HPDE6-E6E7 (cell line): ENCODE results near the gene TEX35.

ENCODE experiments used
- DNase-seq: peaks from one replicate; pipeline ENCODE4 v3.0.0; 2011; ENCODE audit warnings: missing footprints; ENCODE audit errors: extremely low spot score

TEX35 gene

DNA sequence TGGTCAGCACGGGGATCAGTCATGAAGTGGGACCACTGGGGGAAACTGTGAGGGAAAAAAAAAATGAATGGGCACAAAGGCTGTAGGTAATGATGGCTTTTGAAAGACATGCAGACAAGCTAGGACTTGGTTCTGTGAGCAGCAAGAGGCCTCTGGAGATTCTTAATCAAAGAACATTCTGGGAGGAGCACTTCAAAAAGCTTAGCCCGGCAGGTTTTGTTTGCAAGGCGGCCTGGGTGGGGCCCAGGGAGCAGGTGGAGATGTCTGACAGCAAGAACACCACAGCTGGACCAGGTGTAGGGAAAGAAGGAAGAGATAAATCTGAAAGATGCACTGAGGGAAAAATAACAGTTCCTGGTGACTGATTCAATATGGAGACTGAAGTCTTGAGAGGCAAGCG, 6.0 kb downstream of the TEX35 start:
- DNase-seq: no peak

DNA sequence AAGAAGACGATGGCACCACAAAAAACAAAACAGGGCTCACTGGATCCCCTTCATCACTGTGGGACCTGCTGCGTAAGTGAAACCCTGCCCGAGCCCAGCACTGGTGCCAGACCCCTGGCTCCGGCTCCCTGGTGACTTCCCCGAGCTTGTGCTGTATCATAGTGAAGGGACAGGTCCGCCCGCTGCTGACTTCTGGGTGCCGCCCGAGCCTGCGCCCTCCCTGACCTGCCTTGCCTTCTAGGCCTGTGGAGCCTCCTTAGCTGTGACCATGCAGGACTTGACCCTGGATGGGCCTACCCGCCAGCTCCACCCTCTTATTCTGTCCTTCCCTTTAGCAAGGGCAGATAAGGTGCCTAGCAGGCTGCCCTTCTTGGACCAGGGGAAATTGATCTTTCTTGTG, 7.9 kb downstream of the TEX35 start:
- DNase-seq: no peak

DNA sequence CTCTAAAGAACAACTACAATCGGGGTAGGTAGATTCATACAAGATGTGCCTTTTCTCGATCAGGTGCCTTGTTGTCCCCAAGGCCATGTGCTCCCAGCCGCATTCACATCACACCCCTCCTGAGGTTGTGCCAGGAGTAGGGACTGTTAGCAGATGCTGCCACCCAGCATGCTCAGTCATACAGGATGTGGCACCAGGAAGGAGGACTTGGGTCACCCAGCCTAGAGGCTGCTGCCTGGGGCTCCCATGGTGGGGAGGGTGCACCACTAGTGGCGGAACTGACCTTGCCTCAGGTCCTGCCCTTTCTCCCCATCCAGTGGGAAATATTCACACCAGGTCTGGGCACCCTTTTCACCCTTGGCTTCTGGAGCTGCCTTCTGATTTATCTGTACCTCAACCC, 8.3 kb downstream of the TEX35 start:
- no peak for DNase-seq

DNA sequence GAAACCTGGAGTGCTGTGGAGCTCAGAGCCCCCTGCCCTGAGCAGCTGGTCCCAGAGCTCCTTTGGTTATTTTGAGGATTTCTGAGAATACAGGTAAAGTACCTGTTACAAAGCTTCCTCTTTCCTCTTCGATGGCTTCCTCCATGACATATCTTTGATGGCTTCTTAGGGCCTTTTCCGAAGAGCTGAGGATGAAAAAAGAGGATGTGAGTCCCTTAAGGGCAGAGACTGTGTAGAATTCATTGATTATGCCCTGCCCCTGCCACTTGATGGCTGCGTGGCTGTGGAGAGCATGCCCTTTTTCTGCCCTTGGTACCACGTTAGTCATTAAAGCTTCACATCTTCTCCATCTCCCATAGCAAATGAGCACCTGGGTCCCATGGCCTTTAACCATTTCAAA, 14.2 kb downstream of the TEX35 start:
- DNase-seq: no peak

DNA sequence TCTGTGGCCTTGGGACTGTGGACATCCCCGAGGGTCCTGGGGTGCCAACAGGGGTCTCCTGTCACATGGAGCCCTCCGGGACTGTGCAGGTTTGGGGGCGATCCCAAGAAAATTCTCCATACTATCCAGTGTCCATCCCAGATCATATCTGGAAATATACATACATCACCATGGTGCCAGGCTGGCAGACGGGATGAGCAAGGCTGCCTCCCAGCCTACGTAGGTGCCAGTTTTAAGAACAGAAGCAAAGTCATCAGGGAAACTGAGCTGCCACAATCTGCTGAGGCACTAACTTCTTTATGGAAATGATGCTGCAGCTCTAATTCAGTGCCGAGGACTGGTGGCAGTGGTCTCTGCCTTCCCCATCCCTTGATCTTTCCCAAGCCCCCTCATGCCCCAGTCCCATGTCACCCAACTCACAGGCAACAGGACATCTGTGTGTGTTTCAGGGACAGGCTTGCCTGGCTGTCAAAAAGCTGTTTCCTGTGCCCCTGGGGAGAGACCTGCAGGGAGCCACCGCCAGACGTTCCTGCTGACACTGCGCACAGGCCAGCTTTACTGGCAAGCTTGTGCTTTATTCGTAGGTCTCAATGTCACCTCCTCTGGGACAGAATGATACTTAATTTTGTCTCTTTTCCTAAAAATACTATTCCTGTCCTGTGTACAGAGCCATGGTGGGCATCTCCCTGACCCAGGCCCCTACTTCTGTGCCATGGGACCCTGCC, 15.5 kb downstream of the TEX35 start:
- no peak for DNase-seq

DNA sequence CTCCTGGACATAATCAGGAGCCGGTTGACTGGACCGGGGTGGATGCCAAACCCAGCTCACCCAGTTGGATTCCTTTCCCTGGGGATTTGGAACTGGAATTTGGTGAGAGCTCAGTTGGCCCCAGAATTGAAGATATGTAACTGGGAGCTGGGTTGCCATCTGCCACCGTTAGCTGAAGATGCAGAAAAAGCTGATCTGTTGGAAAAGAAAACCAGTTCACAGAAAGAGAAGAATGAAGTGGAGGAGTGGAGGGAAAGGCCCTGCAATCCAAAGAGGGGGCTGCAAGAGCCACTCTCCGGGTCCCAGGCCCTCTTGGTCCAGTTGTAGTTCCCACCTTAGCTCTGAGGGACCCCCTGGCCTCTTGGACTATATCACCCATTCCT, 16.0 kb downstream of the TEX35 start:
- no peak for DNase-seq

DNA sequence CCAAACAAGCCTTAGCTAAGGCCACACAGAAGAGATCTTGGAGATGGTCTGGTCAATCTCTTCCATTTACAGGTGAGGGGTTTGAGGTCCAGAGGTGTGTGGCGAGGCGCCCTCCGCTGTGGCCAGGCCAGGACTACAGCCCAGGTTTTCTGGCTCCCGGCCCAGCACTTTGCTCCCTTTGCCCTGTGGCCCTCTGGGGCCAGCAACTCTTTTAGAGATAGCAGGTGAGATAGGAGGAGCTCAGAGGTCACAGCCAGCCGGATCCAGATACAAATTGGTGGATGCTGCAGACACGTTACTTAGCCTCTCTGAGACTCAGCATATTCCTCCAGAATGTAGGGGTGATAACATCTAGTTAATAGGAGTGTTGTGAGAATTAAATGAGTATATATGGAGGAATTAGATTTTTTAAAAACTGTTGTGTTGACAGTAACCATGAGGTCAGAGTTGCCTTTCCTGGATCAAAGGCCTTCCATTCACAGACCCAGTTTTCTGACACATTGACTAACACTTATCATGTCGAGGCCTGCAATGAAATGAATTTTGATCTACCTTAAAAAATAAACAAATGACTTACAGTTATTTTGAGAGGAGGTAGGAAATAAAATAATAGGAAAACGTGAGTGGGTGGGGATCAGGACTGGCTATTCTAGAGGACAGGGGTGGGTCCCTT, 16.6 kb downstream of the TEX35 start:
- peak; percentile 79 for DNase-seq

DNA sequence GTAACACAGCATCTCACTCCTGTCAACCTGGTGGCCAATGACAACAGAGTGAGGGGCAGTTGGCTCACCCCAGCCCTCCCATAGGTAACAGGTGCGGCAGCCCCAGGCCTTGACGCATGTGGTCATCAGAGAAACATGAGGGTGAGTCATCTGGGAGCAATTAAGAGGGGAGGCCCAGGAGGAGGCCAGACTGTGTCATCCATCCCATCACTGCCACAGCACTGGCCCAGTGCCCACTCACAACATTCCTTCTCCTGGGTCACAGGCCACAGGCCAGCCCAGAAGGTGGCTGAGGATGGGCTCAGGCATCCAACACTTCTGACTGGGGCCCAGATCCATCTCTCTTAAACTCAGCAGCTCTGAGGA, 17.1 kb downstream of the TEX35 start:
- peak; percentile 98 for DNase-seq

DNA sequence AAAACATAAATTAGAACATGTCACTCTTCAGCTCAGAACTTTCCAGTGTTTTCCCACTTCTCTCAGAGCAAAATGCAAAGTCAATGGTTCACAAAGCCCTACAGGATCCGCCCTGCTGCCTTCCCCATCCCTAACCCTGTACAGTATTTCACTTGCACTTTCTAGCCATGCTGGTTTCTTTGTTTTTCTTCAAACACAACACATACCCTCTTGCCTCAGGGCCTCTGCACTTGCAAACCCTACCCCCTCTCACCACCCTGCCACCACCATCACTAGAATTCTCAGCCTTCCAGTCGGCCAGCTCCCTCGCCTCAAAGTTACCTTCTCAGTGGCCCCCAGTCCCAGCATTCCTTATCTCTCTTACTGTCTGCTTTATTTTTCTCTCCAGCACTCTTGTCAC, 17.6 kb downstream of the TEX35 start:
- DNase-seq: no peak

DNA sequence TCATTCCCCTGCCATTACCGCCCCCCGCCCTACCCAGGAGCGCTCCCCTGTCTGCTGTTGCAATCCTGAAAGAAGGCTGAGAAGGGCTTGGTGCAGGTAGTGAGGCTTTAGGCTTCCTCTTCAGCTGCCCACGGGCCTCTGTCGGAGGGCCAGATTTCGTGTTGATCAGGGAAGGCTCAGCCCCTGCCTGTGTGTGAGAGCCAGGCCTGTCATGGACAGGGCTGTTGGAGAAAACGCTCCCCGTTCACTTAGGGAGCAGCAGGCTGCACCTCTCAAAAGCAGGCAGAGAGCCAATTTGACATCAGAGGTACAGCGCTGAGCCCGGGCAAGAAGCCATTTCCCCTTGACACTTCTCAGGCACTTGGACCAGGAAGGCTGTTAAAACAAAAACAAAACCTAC, 19.0 kb downstream of the TEX35 start:
- DNase-seq: no peak

DNA sequence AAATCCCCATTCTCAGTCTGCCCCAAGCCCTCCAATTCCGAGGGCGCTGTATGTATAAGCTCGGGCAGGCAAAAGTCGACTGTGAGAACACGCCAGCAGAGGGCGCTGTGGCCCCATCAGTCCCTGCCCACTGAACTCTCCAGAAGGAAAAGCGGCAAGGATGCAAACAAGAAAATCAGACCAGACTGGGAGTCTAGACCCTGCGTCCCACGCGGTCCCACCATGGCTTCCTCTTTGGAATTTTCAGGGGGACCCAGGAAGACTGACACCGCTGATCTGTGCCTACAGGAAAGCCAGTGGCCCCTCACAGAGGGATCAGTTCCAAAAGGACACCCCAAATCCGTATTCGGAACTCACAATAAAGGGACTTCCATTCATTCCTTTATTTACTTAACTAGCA, 19.5 kb downstream of the TEX35 start:
- DNase-seq: peak; percentile 71

DNA sequence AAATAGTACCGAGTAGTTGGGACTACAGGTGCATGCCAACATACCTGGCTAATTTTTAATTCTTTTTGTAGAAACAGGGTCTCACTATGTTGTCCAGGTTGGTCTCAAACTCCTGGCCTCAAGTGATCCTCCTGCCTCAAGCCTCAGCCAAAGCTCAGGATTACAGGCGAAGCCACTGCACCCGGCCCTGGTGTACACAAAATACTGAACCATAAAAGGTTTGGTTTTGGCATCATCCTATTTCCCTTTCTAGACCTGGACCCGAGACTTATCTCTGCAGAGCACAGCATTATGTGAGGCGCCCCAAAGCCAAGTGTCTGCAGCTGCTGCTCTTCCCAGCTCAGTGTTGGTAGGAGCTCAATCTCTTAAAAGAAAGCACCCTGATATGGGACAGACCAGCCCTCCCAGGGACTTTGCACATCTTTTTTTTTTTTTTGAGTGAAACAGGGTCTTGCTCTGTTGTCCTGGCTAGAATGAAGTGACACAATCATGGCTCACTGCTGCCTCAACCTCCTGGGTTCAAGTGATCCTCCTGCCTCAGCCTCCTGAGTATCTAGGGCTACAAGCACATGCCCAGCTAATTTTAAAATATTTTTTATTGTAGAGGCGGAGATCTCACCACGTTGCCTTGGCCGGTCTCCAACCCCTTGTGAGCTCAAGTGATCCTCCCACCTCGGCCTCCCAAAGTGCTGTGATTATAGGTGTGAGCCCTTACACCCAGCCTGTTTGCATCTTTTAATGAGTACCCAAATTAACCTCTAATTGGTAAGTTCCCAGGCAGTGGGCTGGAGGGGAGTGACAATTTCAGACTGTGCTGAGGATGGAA, 20.4 kb downstream of the TEX35 start:
- DNase-seq: no peak

DNA sequence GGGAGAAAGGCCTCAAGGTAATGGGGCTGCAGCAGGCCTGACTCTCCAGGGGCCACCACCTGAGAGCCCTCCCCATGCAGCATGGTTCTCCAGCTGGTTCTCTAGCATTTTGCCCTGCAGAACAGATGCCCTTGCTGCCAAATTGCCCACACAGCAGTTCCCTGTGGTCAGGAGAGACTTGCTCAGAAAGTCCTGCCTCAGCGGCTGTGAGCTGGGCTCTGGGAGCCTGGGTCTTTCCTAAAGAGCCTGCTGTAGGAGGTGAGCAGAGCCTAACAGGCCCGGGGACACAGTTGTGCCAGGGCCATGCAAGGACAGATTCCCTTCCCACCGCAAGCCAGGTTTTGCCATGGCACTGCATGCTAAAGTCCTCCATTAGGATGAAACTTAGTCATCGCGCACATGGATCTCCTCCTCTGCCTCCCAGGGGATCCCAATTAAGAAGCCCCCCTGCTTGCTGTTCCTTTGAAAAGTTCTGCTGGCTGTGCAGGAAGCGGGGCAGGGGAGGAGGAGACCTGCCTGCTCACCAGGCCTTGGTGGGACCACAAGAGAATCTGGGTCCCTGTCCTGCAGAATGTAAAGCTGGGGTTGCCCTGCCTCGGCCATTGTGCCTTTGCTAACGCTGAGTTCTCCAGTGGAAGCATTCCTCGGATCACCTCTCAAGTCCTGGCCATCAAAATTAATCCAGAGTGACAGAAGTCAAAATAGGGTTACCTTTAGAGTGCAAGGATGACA, 21.4 kb downstream of the TEX35 start:
- no peak for DNase-seq

DNA sequence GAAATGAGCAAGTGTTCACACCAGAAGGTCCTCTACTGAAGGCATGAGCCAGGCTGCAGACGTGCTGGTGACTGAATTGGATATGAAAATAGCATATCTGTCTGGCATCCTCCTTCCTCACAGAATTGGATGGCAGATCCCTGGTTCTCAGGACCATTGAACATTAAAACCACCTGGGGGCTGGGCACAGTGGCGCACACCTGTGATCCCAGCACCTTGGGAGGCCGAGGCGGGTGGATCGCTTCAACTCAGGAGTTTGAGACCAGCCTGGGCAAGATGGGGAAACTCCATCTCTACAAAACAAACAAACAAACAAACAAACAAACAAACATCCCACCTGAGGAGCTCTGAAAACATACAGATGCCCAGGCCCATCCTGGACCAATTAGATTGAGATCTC, 23.4 kb downstream of the TEX35 start:
- no peak for DNase-seq

DNA sequence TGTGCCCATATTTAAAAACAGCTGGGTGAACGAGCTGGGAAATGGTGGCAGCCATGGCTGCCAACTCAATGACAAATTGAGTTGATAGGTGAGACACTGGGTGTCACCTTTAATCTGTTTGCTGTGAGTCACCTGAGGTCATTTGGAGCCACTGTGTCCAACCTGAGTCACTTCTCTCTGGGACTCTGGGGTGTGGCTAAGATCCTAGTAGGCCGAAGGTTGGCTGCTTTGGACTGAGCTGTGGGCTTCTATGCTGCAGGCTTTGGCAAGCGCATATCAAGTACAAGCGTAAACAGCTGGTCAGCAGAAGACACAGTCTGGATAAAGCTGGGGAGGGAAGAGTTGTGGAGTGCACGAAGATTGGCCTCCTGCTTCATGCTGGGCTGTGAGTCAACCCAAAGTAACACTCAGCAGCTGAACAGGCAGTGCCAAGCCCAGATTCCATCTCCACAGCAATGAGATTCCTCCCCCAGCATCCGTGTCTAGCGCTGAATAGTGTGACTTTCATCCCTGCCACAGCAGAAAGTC, 24.0 kb downstream of the TEX35 start:
- peak; percentile 88 for DNase-seq

DNA sequence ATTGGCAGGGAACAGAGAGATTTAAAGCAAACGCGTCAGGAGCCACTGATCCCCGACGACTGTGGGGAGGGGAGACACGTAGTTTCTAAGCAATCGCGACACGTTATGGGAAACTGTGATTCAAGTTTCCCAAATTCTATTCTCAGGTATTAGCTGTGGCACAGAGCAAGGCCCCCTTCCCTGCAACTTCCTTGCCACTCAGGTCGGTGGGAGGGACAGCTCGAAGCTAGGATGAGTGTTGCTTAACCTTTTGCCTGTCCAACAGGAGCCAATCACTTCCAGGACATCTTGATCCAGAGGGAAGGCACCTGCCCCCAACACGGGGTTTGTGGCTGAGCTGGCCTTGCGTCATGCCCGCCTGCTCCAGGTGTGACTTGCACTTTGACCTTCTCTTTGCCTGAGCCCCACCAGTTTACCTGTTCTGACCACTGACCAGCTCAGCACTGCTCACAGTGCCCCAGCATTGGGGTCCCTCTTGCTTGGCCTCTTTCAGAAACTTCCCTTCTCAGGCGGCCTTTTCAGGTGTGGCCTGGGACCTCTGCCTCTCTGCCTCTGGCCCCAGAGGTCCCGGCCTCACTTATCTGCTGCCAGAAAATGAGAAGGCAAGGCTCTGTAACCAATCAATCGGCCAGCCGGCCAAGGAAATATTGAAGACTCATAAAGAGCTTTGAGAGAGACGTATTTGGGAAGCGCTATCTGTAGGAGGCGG, 24.6 kb downstream of the TEX35 start:
- DNase-seq: no peak

DNA sequence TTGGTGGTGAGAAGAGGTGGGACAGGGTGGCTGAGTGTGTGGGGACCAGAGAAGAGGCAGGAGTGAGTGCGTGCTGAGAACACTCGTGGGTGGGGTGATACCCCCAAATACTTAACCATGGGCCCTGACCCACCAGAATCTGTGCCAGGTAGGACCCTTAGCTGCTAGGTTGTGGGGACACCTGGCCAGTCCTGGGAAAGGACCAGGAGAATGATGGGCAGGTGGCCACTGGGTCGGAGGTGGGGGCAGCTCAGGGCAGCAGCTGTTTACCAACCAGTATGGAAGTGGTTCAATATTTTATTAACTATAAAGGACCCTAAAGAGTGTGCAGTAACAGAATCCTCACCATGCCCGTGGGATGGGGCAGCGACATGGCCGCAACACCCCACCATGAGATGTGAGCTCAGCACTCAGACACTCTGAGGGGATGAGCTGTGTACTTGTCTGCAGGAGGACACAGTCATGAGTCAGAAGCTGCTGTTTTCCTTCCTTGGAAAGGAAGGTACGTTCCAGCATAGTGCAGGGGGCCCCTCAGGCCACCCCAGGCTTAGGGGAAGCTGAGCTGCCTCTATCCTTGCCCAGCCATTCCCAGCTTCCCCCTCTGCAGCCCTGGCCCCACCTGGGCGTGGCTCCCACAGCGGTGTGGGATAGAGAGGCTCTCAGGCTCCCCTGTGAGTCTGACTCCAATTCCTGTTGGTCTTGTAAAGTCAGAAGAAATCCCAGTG, 25.4 kb downstream of the TEX35 start:
- DNase-seq: no peak

DNA sequence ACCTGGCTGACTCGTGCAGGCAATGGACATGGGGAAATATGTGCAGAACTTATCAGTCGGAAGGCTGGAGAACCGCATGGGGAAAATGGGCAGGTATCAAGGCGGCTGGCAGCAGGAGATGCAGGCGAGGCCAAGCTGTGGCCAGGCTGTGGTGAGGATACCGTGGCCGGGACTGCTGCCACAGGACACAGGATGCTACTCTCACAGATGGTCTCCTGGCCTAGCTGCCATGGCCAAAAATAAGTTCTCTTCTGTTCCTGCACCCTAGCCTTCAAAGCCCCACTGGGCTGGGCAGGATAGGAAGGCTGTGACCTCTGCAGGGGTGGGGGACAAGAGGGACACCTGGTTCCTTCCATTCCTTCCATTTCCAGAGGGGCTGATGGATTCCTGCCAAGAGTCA, 26.4 kb downstream of the TEX35 start:
- DNase-seq: no peak

DNA sequence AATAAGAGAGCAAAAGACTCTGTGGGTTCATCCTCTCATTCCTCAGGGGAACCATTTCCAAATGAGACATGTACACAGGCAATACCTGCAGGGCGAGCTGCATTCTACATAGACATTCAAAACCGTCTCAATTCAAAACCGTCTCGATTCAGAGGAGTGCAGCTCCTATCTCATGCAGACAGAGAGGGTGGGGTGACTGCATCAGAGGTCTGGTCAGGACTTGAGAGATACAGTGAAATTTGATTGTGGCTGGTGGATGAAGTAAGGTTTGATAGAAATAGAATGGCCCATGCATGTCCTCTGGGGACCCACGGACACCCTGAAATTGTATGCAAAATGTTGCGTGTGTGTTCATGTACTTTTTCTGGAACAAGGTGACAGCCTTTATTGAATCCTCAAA, 27.3 kb downstream of the TEX35 start:
- DNase-seq: no peak

DNA sequence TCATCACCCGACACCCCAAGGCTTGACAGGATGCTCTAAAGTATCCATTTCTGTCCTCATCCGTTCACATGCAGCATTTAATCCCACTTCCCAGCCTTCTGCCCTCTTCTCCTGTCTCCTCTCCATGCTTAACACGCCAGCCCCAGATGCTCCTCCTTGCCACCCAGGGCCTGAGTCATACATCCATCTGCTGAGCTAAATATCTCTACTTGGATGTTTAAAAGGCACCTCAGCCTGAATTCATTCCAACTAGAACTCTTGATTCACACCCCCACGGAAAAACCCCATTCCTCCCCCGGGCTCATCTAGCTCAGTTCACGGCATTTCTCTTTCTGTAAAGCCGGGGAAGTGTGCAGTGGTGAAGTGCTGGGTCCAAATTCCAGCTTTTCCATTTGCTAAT, 27.7 kb downstream of the TEX35 start:
- DNase-seq: no peak

DNA sequence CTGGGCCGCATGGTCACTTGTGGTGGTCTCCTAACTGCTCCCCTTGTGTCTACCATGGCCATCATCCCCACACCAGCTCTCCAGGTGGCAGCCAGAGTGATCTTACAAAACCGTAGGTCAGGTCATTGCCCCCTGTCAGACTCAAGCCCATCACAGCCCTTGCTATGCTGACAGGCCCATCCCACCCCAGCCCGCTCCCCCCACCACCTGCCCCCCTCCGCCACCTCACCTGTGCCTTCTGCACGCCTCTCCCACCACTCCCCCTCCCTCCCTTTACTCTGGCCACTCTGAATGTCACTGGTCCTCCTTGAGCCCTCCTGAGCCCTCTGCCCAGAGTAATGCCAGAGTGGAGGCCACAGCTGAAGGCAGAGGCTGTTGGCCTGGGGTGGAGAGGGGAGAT, 28.5 kb downstream of the TEX35 start:
- DNase-seq: no peak
